GM12878 (cell line): Measurements from ENCODE around the gene NOP9.

Experiments
- BACH1 ChIP-seq: fragments of 450-650 bp; IDR thresholded peaks from 2 replicates; pipeline ENCODE4 v1.6.1; 2017; ENCODE audit warnings: mild to moderate bottlenecking, borderline replicate concordance
- BHLHE40 ChIP-seq, 2 experiments: fragments of 450-650 bp in 1 of 2; IDR thresholded peaks; 2 replicates each; pipeline ENCODE4 v1.6.1; 2011 to 2017; ENCODE audit warnings: low read depth in 2 of 2, borderline replicate concordance in 1 of 2, improper control_type of control experiment in 1 of 2, low read length in 1 of 2, mild to moderate bottlenecking in 1 of 2
- CREB1 ChIP-seq: IDR thresholded peaks from 2 replicates; pipeline ENCODE4 v1.6.1; 2012; ENCODE audit warnings: low read depth, mild to moderate bottlenecking, inconsistent platforms
- CTCF ChIP-seq, 3 experiments: IDR thresholded peaks in 2 of 3; conservative IDR thresholded peaks in 1 of 3; 2 replicates each; pipeline ENCODE4 v1.5.1; 2011; ENCODE audit warnings: low read depth in 3 of 3, low read length in 3 of 3, mild to moderate bottlenecking in 3 of 3, control low read depth in 2 of 3, moderate library complexity in 2 of 3, inconsistent platforms in 1 of 3, mixed read lengths in 1 of 3; ENCODE audit not compliant: control insufficient read depth in 2 of 3, insufficient read depth in 1 of 3; ENCODE audit errors: extremely low read depth in 1 of 3
- EP300 ChIP-seq, 2 experiments: fragments of 150-350 bp in 1 of 2; IDR thresholded peaks; 2 replicates each; pipeline ENCODE4 v1.6.1; 2011 to 2012; ENCODE audit warnings: low read depth in 2 of 2, low read length in 2 of 2, borderline replicate concordance in 1 of 2, improper control_type of control experiment in 1 of 2, inconsistent platforms in 1 of 2; ENCODE audit not compliant: control insufficient read depth in 1 of 2
- HDAC6 ChIP-seq: fragments of 200-600 bp; sonication (generic); IDR thresholded peaks from one replicate; pipeline ENCODE4 v1.8.0; 2017; ENCODE audit warnings: antibody characterized with exemption; ENCODE audit not compliant: unreplicated experiment
- REST ChIP-seq: IDR thresholded peaks from 2 replicates; pipeline ENCODE4 v1.6.1; 2012; ENCODE audit warnings: mild to moderate bottlenecking, low read depth, low read length
- SMAD1 ChIP-seq: fragments of 450-650 bp; IDR thresholded peaks from 2 replicates; pipeline ENCODE4 v1.6.1; 2018; ENCODE audit warnings: mild to moderate bottlenecking, low read depth; ENCODE audit not compliant: partially characterized antibody

GRCh38 chr14:24261969-24262327, 37.7 kb upstream of the NOP9 start:
- no peak for TF ChIP-seq CTCF (IDR thresholded peaks at IDR 0.05 in 2 of 3, conservative IDR thresholded peaks at IDR 0.05 in 1 of 3; ENCODE audit: control insufficient read depth in 2 of 3, extremely low read depth in 1 of 3, insufficient read depth in 1 of 3, low read depth in 3 of 3, low read length in 3 of 3)
- no peak for TF ChIP-seq HDAC6
- TF ChIP-seq SMAD1: no peak
- TF ChIP-seq CREB1: no peak
- TF ChIP-seq EP300 (IDR thresholded peaks at IDR 0.05; ENCODE audit: borderline replicate concordance in 1 of 2, control insufficient read depth in 1 of 2, low read depth in 2 of 2, low read length in 2 of 2): no peak
- TF ChIP-seq BHLHE40 (IDR thresholded peaks at IDR 0.05; ENCODE audit: borderline replicate concordance in 1 of 2, low read depth in 2 of 2, low read length in 1 of 2): no peak
- TF ChIP-seq REST: no peak
- no peak for TF ChIP-seq BACH1
